CD4-positive, CD25-positive, alpha-beta regulatory T cell (primary cell): Measurements from ENCODE around the gene PDE6B. TPM values are rescaled to one million over a fixed set of nuclear protein-coding genes. Genes with fewer than 3 reads are reported as not detected.
A peak's percentile ranks its signal among the peaks of the same experiment; 100 is the strongest.
"Not testable (repeated sequence)": the region's sequence is repeated elsewhere in the genome, so short reads cannot be mapped to it uniquely, and the experiment has no call there.

Source experiments
- ATAC-seq, 2 donors: fragments of 150-1000 bp; cut with Tn5 transposase; one replicate each; pipeline ENCODE4 v1.10.0; 2021; ENCODE audit warnings: low read depth in 2 of 2, moderate number of reproducible peaks in 2 of 2, moderate library complexity in 1 of 2
- DNase-seq, 3 donors: peaks; one replicate each; pipeline versions ENCODE4 v3.0.0 to v3.0.0-alpha.2; 2012 to 2022; ENCODE audit warnings: mixed read lengths in 1 of 3
- H3K27ac ChIP-seq: one replicate; pipeline ENCODE4 v1.7.0; 2013; ENCODE audit warnings: mild to moderate bottlenecking, low read length; ENCODE audit not compliant: insufficient read depth, poor library complexity, severe bottlenecking
- H3K27me3 ChIP-seq: one replicate; pipeline ENCODE4 v1.7.0; 2013; ENCODE audit warnings: low read length; ENCODE audit not compliant: control insufficient read depth, insufficient read depth
- H3K36me3 ChIP-seq: one replicate; pipeline ENCODE4 v1.7.0; 2013; ENCODE audit warnings: mild to moderate bottlenecking, low read length, moderate library complexity; ENCODE audit not compliant: control insufficient read depth, insufficient read depth
- H3K4me1 ChIP-seq: 2 replicates; pipeline ENCODE4 v1.7.0; 2013; ENCODE audit warnings: mild to moderate bottlenecking, low read length; ENCODE audit not compliant: insufficient read depth, control insufficient read depth, poor library complexity, severe bottlenecking
- H3K4me3 ChIP-seq: one replicate; pipeline ENCODE4 v1.7.0; 2013; ENCODE audit warnings: low read depth, mild to moderate bottlenecking, low read length, moderate library complexity
- H3K9me3 ChIP-seq, 2 experiments: 1 replicate in 1 of 2; 2 replicates in 1 of 2; pipeline ENCODE4 v1.7.0; 2013; ENCODE audit warnings: low read length in 2 of 2, mild to moderate bottlenecking in 1 of 2, moderate library complexity in 1 of 2; ENCODE audit not compliant: control insufficient read depth in 2 of 2
- H3K27ac Mint-ChIP-seq, 3 donors: one replicate each; pipeline ENCODE4 v1.8.0; 2020 to 2022; ENCODE audit warnings: mild to moderate bottlenecking in 3 of 3, mixed read lengths in 3 of 3, moderate library complexity in 2 of 3
- H3K27me3 Mint-ChIP-seq: one replicate; pipeline ENCODE4 v1.8.0; 2022; ENCODE audit warnings: mild to moderate bottlenecking, mixed read lengths
- H3K36me3 Mint-ChIP-seq: one replicate; pipeline ENCODE4 v1.8.0; 2020; ENCODE audit warnings: mixed read lengths
- H3K4me1 Mint-ChIP-seq, 4 donors: one replicate each; pipeline ENCODE4 v1.8.0; 2020 to 2022; ENCODE audit warnings: mixed read lengths in 4 of 4, mild to moderate bottlenecking in 1 of 4
- H3K4me3 Mint-ChIP-seq, 4 donors: one replicate each; pipeline ENCODE4 v1.8.0; 2020 to 2022; ENCODE audit warnings: mild to moderate bottlenecking in 4 of 4, mixed read lengths in 4 of 4, moderate library complexity in 3 of 4
- H3K9me3 Mint-ChIP-seq, 7 donors: one replicate each; pipeline ENCODE4 v1.8.0; 2020 to 2022; ENCODE audit warnings: mixed read lengths in 7 of 7, mild to moderate bottlenecking in 3 of 7, moderate library complexity in 2 of 7
- polyA plus RNA-seq, 4 donors: library from polyadenylated mRNA; unstranded; fragments of 300-500 nt; fragmentation: Illumina TruSeq; gene quantifications; one replicate each; pipeline ENCODE4 v1.2.3, GENCODE V29; 2021
- total RNA-seq: library from RNA; stranded (reverse); gene quantifications from one replicate; pipeline ENCODE4 v1.2.3, GENCODE V29; 2022

PDE6B gene
- total and polyA plus RNA-seq, 5 donors from 2014 or later, result 12.3 to 19.8 (median 13.8) TPM

DNA sequence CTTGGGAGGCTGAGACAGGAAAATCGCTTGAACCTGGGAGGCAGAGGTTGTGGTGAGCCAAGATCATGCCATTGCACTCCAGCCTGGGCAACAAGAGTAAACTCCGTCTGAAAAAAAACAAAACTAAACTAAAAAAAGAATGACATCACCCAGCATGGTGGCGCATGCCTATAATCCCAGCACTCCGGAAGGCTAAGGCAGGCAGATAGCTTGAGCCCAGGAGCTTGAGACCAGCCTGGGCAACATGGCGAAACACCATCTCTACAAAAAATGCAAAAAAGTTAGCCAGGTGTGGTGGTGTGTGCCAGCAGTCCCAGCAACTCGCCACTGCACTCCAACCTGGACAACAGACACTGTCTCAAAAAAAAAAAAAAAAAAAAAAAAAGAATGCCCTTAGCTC is 17.0 kb downstream of the PDE6B start:
- not testable (repeated sequence) for H3K36me3 Mint-ChIP-seq, H3K4me3 ChIP-seq, H3K9me3 ChIP-seq, DNase-seq, H3K4me3 Mint-ChIP-seq, H3K36me3 ChIP-seq, H3K4me1 ChIP-seq, H3K27me3 ChIP-seq, H3K27ac ChIP-seq, H3K4me1 Mint-ChIP-seq, H3K27ac Mint-ChIP-seq, H3K9me3 Mint-ChIP-seq, ATAC-seq
- peaks cover 16% of the 10 kb centered on the region for H3K27me3 Mint-ChIP-seq

DNA sequence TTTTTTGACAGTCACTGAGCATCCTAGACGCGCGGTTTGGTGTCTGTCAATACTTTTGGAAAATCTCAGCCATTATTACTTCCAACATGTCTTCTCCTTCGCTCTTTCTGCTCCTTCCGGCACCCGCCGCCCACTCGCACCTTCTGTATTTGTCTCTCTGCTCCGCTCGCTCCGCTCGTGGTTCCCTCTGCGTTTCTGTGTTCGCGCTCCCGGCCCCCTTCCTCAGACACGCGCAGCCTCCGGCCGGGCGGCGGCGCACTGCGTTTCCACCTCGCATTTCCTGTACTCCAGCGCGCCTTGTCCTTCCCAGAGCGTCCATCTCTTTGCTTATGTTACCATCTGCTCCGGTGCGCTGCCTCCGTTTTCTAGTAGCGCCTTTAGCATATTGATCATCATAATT is 21.1 kb downstream of the PDE6B start:
- Histone ChIP-seq H3K9me3 (peaks cover 0 to 5% of the 10 kb centered on the region in 2 experiments), H3K4me1 (no peaks in the 10 kb centered on the region), H3K27ac (no peak overlapping the region), H3K36me3 (no peaks in the 10 kb centered on the region), H3K4me3 (peak overlapping the region; percentile 51), H3K27me3 (no peaks in the 10 kb centered on the region)
- peaks cover 22% of the 10 kb centered on the region for H3K27me3 Mint-ChIP-seq
- peaks cover 0 to 8% (median 2%) of the 10 kb centered on the region in 7 donors for H3K9me3 Mint-ChIP-seq
- no peak for ATAC-seq
- DNase-seq, result no peak
- peaks cover 0 to 5% (median 1%) of the 10 kb centered on the region in 4 donors for H3K4me1 Mint-ChIP-seq
- H3K36me3 Mint-ChIP-seq, result no peaks in the 10 kb centered on the region
- no peak overlapping the region for H3K27ac Mint-ChIP-seq
- H3K4me3 Mint-ChIP-seq, result peak overlapping the region in 3 of 4 donors; percentile 68 to 87 (median 75)

DNA sequence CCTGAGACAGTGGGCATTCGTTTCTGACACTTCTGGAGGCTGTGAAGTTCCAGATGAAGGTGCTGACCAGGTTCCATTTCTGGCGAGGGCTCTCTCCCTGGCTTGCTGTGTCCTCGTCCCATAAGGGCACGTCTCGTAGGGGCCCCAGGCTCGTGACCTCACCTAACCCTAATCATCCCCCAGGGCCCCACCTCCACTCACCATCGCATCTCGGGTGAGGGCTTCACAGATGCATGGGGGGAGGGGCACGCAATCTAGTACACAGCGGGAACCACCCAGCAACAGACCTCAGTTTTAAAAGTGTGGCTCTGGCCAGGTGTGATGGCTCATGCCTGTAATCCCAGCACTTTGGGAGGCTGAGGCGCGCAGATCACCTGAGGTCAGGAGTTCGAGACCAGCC is 22.1 kb downstream of the PDE6B start:
- peaks cover 0 to 5% (median 1%) of the 10 kb centered on the region in 4 donors for H3K4me1 Mint-ChIP-seq

DNA sequence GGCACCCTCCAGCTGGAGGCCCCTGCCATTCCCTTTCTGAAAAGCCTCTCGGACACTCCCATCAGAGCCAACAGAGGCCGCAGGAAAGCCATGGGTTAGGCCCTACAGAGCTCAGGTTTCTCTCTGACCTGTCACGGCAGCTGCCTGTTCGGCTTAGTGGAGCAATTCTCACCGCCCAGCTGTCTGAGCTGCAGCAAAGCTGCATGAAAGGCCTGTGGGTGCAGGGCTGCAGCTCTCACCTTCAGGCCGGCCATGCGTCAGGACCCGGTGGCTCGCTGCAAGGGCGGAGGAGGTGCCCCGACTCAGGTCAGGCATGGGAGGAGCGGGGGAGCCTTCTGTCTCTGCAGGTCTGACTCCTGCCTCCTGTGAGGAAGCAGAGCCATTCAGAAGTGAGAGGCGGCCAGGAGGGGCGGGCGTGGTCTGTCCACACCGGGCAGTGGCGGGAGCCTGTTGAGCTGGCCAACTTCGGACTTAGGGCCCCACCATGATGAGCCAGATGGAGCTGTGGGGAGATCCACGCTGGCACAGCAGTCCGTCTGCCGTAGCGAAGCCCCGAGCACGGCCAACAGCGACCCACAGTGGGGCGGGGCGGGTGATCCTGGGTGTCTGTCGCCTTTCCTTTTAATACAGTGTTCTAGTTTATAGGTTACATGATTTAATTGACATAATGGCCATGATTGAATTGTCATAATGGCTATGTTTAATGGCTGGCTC is 23.4 kb downstream of the PDE6B start:
- Mint-ChIP-seq H3K27ac (no peak overlapping the region), H3K4me3 (no peak overlapping the region), H3K9me3 (peaks cover 0 to 8% (median 0%) of the 10 kb centered on the region in 7 donors), H3K4me1 (peaks cover 0 to 5% (median 1%) of the 10 kb centered on the region in 4 donors), H3K27me3 (peaks cover 22% of the 10 kb centered on the region), H3K36me3 (no peaks in the 10 kb centered on the region)
- H3K4me1 ChIP-seq, result no peaks in the 10 kb centered on the region
- no peak overlapping the region for H3K27ac ChIP-seq
- DNase-seq (no peak), ATAC-seq (no peak)
- H3K4me3 ChIP-seq, result no peak overlapping the region
- no peaks in the 10 kb centered on the region for H3K9me3 ChIP-seq
- no peaks in the 10 kb centered on the region for H3K27me3 ChIP-seq
- H3K36me3 ChIP-seq, result no peaks in the 10 kb centered on the region

More for the DNA sequence above, 22.1 kb downstream of the PDE6B start:
- H3K27ac ChIP-seq, result no peak overlapping the region
- no peaks in the 10 kb centered on the region for H3K27me3 ChIP-seq
- no peaks in the 10 kb centered on the region for H3K9me3 ChIP-seq
- Mint-ChIP-seq H3K27me3 (peaks cover 22% of the 10 kb centered on the region), H3K36me3 (no peaks in the 10 kb centered on the region), H3K9me3 (peaks cover 0 to 8% (median 2%) of the 10 kb centered on the region in 7 donors), H3K4me3 (no peak overlapping the region), H3K27ac (peak overlapping the region in 1 of 3 donors; percentile 48)
- H3K36me3 ChIP-seq, result no peaks in the 10 kb centered on the region
- no peak overlapping the region for H3K4me3 ChIP-seq
- H3K4me1 ChIP-seq, result no peaks in the 10 kb centered on the region
- ATAC-seq, result no peak
- no peak for DNase-seq

DNA sequence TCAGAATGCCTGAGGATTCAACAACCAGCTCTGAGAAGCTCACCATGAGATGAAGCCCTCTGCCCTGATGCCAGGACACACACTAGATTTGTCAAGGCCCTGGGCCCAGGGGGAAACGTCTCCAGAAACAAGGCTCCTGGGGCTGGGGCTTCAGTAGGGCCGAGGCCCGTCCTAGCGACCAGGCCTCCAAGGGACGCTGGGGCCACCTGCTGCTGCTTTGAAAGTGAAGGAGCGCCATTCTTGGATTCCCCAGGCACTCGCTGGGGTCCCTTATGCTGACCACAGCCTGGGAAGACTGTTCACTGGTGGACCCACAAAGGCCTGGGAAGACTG is 23.9 kb downstream of the PDE6B start:
- Histone ChIP-seq H3K36me3 (no peaks in the 10 kb centered on the region), H3K27ac (no peak overlapping the region), H3K27me3 (no peaks in the 10 kb centered on the region), H3K4me1 (no peaks in the 10 kb centered on the region), H3K9me3 (no peaks in the 10 kb centered on the region), H3K4me3 (no peak overlapping the region)
- Mint-ChIP-seq H3K27me3 (peaks cover 22% of the 10 kb centered on the region), H3K27ac (no peak overlapping the region), H3K4me3 (no peak overlapping the region), H3K4me1 (peaks cover 0 to 5% (median 1%) of the 10 kb centered on the region in 4 donors), H3K36me3 (no peaks in the 10 kb centered on the region), H3K9me3 (peaks cover 0 to 8% (median 0%) of the 10 kb centered on the region in 7 donors)
- no peak for DNase-seq
- no peak for ATAC-seq

DNA sequence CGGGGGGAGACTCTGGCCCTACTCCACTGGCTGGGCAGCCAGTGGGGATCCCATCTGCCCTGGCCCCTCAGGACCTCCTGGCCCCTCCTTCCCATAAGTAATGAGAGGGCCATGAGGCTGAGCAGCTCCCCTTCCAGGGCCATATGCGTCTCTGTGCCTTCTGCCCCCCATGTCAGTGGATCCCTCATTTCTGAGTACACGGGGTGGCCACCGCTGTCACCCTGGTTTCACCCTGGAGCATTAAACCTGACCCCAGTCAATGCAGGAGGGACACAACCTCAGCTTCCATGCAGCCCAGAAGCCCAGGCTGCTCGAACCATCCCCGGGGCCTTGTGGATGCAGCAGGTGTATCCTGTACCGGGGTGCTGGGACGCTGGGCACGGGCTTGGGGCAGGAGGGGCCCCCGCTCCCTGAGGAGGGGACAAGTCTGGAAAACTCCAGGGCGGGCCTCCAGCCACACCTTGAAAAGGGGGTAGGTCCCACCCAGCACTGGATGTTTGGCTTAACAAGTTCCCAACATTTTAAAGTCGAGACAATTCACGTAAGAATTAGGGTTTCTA is 24.5 kb downstream of the PDE6B start:
- no peaks in the 10 kb centered on the region for H3K4me1 ChIP-seq
- no peak overlapping the region for H3K4me3 Mint-ChIP-seq
- H3K27ac Mint-ChIP-seq, result no peak overlapping the region
- no peak for DNase-seq
- peaks cover 22% of the 10 kb centered on the region for H3K27me3 Mint-ChIP-seq
- no peaks in the 10 kb centered on the region for H3K36me3 Mint-ChIP-seq
- H3K4me3 ChIP-seq, result no peak overlapping the region
- H3K4me1 Mint-ChIP-seq, result peaks cover 0 to 5% (median 1%) of the 10 kb centered on the region in 4 donors
- no peak overlapping the region for H3K27ac ChIP-seq
- H3K36me3 ChIP-seq, result no peaks in the 10 kb centered on the region
- peaks cover 0 to 4% (median 0%) of the 10 kb centered on the region in 7 donors for H3K9me3 Mint-ChIP-seq
- H3K9me3 ChIP-seq, result no peaks in the 10 kb centered on the region
- ATAC-seq, result no peak
- H3K27me3 ChIP-seq, result no peaks in the 10 kb centered on the region

DNA sequence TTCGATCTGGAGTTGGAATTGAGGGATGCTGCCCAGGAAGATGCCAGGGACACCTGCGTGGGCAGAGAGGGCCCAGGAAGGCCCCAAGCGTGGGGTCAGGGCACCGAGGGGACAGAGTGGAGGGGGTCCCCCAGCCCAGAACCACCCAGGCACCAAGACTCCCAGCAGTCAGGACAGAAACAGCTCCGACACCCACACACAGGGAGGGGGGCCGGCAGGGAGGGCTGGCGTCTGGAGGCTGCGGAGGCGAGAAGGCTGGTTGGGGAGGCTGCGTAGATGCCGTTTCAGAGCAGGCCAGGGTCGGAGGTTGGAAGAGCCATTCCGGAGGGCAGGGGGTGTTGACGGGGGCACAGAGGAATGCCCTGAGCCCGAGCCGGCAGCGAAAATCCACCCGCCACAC is 25.1 kb downstream of the PDE6B start:
- peaks cover 0 to 5% (median 1%) of the 10 kb centered on the region in 4 donors for H3K4me1 Mint-ChIP-seq
- H3K27ac ChIP-seq, result no peak overlapping the region
- no peaks in the 10 kb centered on the region for H3K36me3 ChIP-seq
- H3K4me3 Mint-ChIP-seq, result no peak overlapping the region
- no peaks in the 10 kb centered on the region for H3K27me3 ChIP-seq
- H3K4me3 ChIP-seq, result no peak overlapping the region
- H3K36me3 Mint-ChIP-seq, result no peaks in the 10 kb centered on the region
- H3K27me3 Mint-ChIP-seq, result peaks cover 20% of the 10 kb centered on the region
- H3K4me1 ChIP-seq, result no peaks in the 10 kb centered on the region
- H3K9me3 ChIP-seq, result no peaks in the 10 kb centered on the region
- H3K9me3 Mint-ChIP-seq, result peaks cover 0 to 2% (median 0%) of the 10 kb centered on the region in 7 donors
- no peak for DNase-seq
- no peak for ATAC-seq
- H3K27ac Mint-ChIP-seq, result no peak overlapping the region
